Sigmoid colon (tissue), 7 donors: Measurements from ENCODE around the gene MCC. TPM values are rescaled to one million over a fixed set of nuclear protein-coding genes. Genes with fewer than 3 reads are reported as not detected.

ENCODE experiments used
- DNase-seq: peaks from one replicate; pipeline ENCODE4 v3.0.0-alpha.2; 2019
- H3K27ac ChIP-seq, 4 donors: fragments of 200-600 bp; sonication (generic); one replicate each; pipeline ENCODE4 v1.5.1; 2016 to 2019; ENCODE audit warnings: mild to moderate bottlenecking in 1 of 4
- H3K27me3 ChIP-seq, 3 donors: fragments of 200-600 bp; sonication (generic); one replicate each; pipeline ENCODE4 v1.5.1; 2019; ENCODE audit warnings: mild to moderate bottlenecking in 1 of 3
- H3K36me3 ChIP-seq, 4 donors: fragments of 200-600 bp; sonication (generic); one replicate each; pipeline ENCODE4 v1.5.1; 2016 to 2019
- H3K4me1 ChIP-seq, 4 donors: fragments of 200-600 bp; sonication (generic); one replicate each; pipeline ENCODE4 v1.5.1; 2017 to 2019
- H3K4me3 ChIP-seq, 4 donors: fragments of 200-600 bp; sonication (generic); one replicate each; pipeline ENCODE4 v1.5.1; 2017 to 2019; ENCODE audit warnings: mild to moderate bottlenecking in 2 of 4, moderate library complexity in 1 of 4
- H3K9me3 ChIP-seq, 4 donors: fragments of 200-600 bp in 3 of 4; sonication (generic) in 3 of 4; one replicate each; pipeline versions ENCODE4 v1.5.1 to v1.6.1; 2013 to 2019
- EP300 ChIP-seq, 4 donors: sonication (generic); formaldehyde crosslinking; IDR thresholded peaks; one replicate each; pipeline ENCODE4 v1.6.1; 2017; ENCODE audit warnings: antibody characterized with exemption in 4 of 4
- POLR2A ChIP-seq, 2 donors: fragments of 450-650 bp; IDR thresholded peaks; one replicate each; pipeline ENCODE4 v1.6.1; 2016; ENCODE audit warnings: antibody characterized with exemption in 2 of 2, mild to moderate bottlenecking in 2 of 2, moderate library complexity in 2 of 2
- POLR2AphosphoS5 ChIP-seq, 4 donors: sonication (generic); formaldehyde crosslinking; IDR thresholded peaks; one replicate each; pipeline ENCODE4 v1.6.1; 2017; ENCODE audit warnings: antibody characterized with exemption in 4 of 4
- WGBS, 2 donors: extraction: QIAGEN DNeasy Blood & Tissue Kit; methylation state at CpG; one replicate each; pipeline ENCODE4 v1.1.7; 2013; 5-methylcytosine and 5-hydroxymethylcytosine counted together
- intact Hi-C: fragments of 100-400 bp; cut with DNase I; formaldehyde crosslinking; loops from one replicate; pipeline ENCODE4 v1.15.1; 2023
- polyA plus RNA-seq, 3 donors: library from polyadenylated mRNA; stranded (reverse); fragments of 200-250 nt; gene quantifications; one replicate each; pipeline ENCODE4 v1.2.3, GENCODE V29; 2013
- total RNA-seq, 4 donors: library from RNA; depleted of rRNA; stranded (reverse); fragments of >200 nt; gene quantifications; one replicate each; pipeline ENCODE4 v1.1.0, GENCODE V29; 2016
- TF ChIP-seq, protein P1 (sequence below), 4 experiments: fragments of 450-650 bp in 3 of 4; fragments of 200-600 bp in 1 of 4; IDR thresholded peaks; one replicate each; pipeline ENCODE4 v1.5.1; 2016 to 2019; ENCODE audit warnings: antibody characterized with exemption in 4 of 4, mild to moderate bottlenecking in 3 of 4, moderate library complexity in 2 of 4
- donor health status: healthy with polysubstance abuse.
- donor health status: Bipolar disorder and iron deficiency.
- donor health status: healthy.

The MCC gene
- total and polyA plus RNA-seq, 7 donors, result 0.69 to 14.0 (median 9.1) TPM

GRCh38 chr5:113071401-113071800 is 416.9 kb downstream of the MCC start:
- intact Hi-C loops, result no loop called here
- H3K36me3 ChIP-seq, result no peaks in the 10 kb centered on the region
- TF ChIP-seq EP300 (IDR thresholded peaks at IDR 0.05) (no peak), POLR2AphosphoS5 (IDR thresholded peaks at IDR 0.05) (no peak), POLR2A (IDR thresholded peaks at IDR 0.05) (no peak)
- TF ChIP-seq, protein P1, sequence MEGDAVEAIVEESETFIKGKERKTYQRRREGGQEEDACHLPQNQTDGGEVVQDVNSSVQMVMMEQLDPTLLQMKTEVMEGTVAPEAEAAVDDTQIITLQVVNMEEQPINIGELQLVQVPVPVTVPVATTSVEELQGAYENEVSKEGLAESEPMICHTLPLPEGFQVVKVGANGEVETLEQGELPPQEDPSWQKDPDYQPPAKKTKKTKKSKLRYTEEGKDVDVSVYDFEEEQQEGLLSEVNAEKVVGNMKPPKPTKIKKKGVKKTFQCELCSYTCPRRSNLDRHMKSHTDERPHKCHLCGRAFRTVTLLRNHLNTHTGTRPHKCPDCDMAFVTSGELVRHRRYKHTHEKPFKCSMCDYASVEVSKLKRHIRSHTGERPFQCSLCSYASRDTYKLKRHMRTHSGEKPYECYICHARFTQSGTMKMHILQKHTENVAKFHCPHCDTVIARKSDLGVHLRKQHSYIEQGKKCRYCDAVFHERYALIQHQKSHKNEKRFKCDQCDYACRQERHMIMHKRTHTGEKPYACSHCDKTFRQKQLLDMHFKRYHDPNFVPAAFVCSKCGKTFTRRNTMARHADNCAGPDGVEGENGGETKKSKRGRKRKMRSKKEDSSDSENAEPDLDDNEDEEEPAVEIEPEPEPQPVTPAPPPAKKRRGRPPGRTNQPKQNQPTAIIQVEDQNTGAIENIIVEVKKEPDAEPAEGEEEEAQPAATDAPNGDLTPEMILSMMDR (IDR thresholded peaks at IDR 0.05), result no peak

DNA sequence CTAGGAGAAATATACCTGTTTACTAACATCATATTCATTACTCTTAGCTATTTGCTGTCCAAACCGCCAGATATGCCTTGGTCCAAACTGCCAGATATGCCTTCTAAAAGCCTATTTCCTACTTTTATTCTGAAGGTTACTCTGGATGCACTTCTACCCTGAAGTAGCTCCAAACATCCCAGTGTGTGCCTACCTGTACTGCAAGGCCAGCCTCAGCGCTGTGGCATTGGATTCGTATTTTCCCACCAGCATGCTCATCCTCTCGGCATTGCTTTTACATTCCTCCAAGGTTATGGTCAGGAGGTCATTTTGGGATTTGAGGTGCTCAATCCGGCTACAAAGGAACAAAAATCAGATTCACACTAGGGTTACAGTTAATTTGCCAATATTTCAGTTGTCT is 417.4 kb downstream of the MCC start:
- H3K4me1 ChIP-seq, result no peaks in the 10 kb centered on the region
- H3K27me3 ChIP-seq, result no peaks in the 10 kb centered on the region
- TF ChIP-seq, protein P1 (IDR thresholded peaks at IDR 0.05), result no peak
- TF ChIP-seq POLR2A (IDR thresholded peaks at IDR 0.05) (no peak), EP300 (IDR thresholded peaks at IDR 0.05) (no peak), POLR2AphosphoS5 (IDR thresholded peaks at IDR 0.05) (no peak)
- no peak overlapping the region for H3K4me3 ChIP-seq
- intact Hi-C loops, result no loop called here
- no peak overlapping the region for H3K27ac ChIP-seq
- no peaks in the 10 kb centered on the region for H3K36me3 ChIP-seq
- DNase-seq, result no peak
- no peaks in the 10 kb centered on the region for H3K9me3 ChIP-seq
- WGBS, 2 donors, result 94 to 96% methylated on average over 5 of the region's 5 CpGs

More at GRCh38 chr5:113071401-113071800, 416.9 kb downstream of the MCC start:
- Histone ChIP-seq H3K9me3 (no peaks in the 10 kb centered on the region), H3K4me3 (no peak overlapping the region), H3K27me3 (no peaks in the 10 kb centered on the region), H3K27ac (no peak overlapping the region), H3K4me1 (no peaks in the 10 kb centered on the region)
- DNase-seq, result no peak
- 75 to 93% methylated on average over 3 of the region's 3 CpGs for WGBS, 2 donors

- intact Hi-C loops, result no loop called here
- H3K4me3 ChIP-seq, result no peak overlapping the region
- no peak for TF ChIP-seq POLR2AphosphoS5 (IDR thresholded peaks at IDR 0.05)
- no peak for TF ChIP-seq EP300 (IDR thresholded peaks at IDR 0.05)
- TF ChIP-seq POLR2A (IDR thresholded peaks at IDR 0.05), result no peak
- TF ChIP-seq, protein P1 (IDR thresholded peaks at IDR 0.05), result no peak
- no peaks in the 10 kb centered on the region for H3K9me3 ChIP-seq
- WGBS, 2 donors, result 87 to 90% methylated on average over 2 of the region's 2 CpGs
- no peak for DNase-seq
- H3K4me1 ChIP-seq, result no peaks in the 10 kb centered on the region
- H3K36me3 ChIP-seq, result peaks cover 0 to 8% (median under 1%) of the 10 kb centered on the region in 4 donors
- no peaks in the 10 kb centered on the region for H3K27me3 ChIP-seq
- no peak overlapping the region for H3K27ac ChIP-seq
Observed at GRCh38 chr5:113068559-113068958, 419.7 kb downstream of the MCC start.

DNA sequence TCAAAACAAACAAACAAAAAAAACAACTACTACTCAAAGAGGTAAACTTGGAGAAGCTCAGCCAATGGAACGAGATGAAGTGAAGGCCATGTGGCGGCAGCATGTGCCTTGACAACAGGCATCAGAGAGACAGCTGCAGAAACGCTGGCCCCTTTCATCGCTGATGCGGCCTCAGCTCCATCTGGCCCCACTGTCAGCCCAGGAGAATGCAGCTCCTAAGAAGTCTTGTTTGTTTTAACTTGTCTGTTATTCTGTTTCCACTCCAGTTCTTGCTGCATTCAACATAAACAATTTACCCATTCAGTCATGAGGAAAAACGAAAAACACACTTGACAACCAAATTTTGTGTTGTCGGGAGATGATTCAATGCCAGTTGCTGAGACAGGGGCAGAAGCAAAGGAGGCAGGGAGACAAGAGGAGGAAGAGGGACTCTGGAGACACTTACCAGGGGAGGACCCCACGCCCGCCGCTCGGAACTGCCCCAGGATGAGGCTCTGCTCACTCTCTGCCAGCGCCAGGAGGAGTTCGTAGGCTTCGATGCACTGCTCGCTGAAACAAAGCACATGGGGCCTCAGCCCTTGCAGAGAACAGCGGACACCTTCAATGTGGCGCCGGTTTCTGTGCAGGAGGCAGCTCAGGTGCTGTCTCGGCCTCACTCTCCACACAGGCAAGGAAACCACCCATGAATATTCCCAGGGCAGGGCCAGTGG is 420.5 kb downstream of the MCC start:
- Histone ChIP-seq H3K27me3 (no peaks in the 10 kb centered on the region), H3K4me1 (no peaks in the 10 kb centered on the region), H3K9me3 (no peaks in the 10 kb centered on the region), H3K36me3 (peaks cover 0 to 13% (median 1%) of the 10 kb centered on the region in 4 donors), H3K4me3 (no peak overlapping the region), H3K27ac (no peak overlapping the region)
- intact Hi-C loops, result no loop called here
- no peak for DNase-seq
- TF ChIP-seq, protein P1 (IDR thresholded peaks at IDR 0.05), result no peak
- TF ChIP-seq POLR2A (IDR thresholded peaks at IDR 0.05) (no peak), POLR2AphosphoS5 (IDR thresholded peaks at IDR 0.05) (no peak), EP300 (IDR thresholded peaks at IDR 0.05) (no peak)
- 78 to 87% methylated on average over 19 of the region's 19 CpGs for WGBS, 2 donors
